Erythroblast (primary cell): Measurements from ENCODE around the gene HIC2.
"Not testable (repeated sequence)": the region's sequence is repeated elsewhere in the genome, so short reads cannot be mapped to it uniquely, and the experiment has no call there.

Experiments
- DNase-seq, 2 experiments: peaks; one replicate each; lab custom pipeline; 2025; lab: John Stamatoyannopoulos, UW

Gene HIC2, protein sequence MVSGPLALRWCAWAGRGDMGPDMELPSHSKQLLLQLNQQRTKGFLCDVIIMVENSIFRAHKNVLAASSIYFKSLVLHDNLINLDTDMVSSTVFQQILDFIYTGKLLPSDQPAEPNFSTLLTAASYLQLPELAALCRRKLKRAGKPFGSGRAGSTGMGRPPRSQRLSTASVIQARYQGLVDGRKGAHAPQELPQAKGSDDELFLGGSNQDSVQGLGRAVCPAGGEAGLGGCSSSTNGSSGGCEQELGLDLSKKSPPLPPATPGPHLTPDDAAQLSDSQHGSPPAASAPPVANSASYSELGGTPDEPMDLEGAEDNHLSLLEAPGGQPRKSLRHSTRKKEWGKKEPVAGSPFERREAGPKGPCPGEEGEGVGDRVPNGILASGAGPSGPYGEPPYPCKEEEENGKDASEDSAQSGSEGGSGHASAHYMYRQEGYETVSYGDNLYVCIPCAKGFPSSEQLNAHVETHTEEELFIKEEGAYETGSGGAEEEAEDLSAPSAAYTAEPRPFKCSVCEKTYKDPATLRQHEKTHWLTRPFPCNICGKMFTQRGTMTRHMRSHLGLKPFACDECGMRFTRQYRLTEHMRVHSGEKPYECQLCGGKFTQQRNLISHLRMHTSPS

DNA sequence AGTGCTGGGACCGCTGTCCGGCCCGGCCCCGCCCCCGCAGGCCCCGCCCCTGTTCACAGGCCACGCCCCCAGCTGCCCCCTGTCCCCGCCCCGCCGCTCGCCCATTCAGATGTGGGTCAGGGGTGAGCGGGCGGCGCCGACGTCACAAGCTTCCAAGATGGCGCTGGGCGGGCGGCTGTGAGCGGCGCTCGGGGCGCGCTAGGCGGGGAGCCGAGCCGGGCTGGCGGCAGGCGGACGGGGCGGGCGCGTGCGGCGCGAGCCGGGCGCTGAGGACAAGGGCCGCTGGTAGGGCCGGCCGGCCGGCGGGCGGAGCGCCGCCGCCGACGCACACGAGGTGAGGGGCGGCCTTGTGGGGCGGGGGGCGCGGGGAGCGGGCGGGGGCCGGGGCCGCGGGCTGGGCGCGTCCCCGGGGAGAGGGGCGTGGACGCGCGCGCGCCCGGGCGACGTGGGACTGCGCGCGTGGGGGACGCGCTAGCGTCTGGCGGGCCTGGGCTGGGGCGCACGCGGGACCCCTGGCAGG, at the start of gene HIC2:
Gene HIC2 (plus strand): TSS at position 145 of the 520 bp plus-strand sequence. CDS start 25,461 bp downstream, outside the sequence.
- DNase-seq: not testable (repeated sequence)

DNA sequence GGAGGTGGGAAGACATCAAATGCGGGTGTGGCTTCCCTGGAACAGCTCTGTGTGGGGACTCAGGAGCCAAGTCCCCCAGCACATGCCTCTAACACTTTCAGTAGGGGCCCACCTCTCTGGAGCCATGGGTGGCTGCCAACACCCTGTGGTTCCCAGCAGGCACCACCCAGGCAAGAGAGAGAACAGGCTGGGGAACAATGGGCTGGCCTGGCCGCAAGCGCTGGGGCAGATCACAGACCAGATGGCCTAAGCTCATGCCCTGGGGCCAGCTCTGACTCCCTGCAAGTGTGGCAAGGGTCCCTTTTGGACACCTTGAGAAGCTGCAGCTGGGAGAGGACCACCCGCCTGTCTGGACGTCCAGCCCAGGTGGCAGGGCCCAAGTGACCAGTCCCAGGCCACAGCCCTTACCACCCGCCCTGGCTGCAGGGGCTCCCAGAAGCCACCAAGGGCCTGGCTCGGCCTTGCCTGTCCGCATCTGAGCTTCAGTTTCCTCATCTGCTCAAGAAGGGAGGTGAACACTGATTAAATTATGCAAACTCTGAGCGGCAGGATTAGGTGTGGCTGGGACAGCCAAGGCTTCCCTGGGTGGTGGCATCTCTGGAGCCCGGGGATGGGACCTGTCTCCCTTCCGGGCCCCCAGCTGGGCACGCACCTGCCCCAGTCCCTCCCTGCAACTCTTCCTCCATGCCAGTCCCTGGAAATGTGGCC, 48.4 kb upstream of the HIC2 start:
- not testable (repeated sequence) for DNase-seq

DNA sequence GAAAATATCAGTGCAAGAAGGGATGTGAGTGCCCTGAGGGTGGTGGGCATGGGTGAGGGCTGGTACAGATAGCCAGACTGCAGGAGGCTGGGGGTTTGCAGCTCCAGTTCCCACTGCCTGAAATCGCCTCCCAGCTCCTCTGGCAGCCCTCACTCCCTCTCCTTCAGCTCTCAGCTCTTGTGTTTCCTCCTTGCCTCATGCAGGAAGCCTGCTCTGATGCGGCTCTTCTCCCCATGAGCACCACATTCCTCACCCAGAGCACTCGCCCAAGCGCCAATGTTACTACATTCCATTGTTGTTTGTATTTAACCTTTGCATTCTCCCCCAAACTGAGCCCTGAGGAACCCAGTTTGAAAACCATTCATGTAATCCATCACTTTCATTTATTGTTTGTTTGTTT, 41.3 kb upstream of the HIC2 start:
- not testable (repeated sequence) for DNase-seq

DNA sequence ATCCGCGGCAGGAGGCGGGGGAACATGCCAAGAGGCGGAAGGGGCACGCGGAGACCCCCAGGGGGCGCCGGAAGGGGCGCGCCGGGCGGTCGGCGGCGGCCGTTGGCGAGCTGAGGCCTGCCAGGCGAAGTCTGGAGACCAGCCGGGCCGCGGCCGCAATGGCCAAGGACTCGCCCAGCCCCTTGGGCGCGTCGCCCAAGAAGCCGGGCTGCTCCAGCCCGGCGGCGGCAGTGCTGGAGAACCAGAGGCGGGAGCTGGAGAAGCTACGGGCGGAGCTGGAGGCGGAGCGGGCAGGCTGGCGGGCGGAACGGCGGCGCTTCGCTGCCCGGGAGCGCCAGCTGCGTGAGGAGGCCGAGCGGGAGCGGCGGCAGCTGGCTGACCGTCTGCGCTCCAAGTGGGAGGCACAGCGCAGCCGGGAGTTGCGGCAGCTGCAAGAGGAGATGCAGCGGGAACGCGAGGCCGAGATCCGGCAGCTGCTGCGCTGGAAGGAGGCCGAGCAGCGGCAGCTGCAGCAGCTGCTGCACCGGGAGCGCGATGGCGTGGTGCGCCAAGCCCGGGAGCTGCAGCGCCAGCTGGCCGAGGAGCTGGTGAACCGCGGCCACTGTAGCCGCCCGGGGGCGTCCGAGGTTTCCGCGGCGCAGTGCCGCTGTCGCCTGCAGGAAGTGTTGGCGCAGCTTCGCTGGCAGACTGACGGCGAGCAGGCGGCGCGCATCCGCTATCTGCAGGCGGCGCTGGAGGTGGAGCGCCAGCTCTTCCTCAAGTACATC, 33.3 kb upstream of the HIC2 start, which contains the start of gene RIMBP3B:
Gene RIMBP3B (plus strand): TSS at position 51 of the 767 bp plus-strand sequence. CDS start 108 bp downstream, at position 159.
- not testable (repeated sequence) for DNase-seq

DNA sequence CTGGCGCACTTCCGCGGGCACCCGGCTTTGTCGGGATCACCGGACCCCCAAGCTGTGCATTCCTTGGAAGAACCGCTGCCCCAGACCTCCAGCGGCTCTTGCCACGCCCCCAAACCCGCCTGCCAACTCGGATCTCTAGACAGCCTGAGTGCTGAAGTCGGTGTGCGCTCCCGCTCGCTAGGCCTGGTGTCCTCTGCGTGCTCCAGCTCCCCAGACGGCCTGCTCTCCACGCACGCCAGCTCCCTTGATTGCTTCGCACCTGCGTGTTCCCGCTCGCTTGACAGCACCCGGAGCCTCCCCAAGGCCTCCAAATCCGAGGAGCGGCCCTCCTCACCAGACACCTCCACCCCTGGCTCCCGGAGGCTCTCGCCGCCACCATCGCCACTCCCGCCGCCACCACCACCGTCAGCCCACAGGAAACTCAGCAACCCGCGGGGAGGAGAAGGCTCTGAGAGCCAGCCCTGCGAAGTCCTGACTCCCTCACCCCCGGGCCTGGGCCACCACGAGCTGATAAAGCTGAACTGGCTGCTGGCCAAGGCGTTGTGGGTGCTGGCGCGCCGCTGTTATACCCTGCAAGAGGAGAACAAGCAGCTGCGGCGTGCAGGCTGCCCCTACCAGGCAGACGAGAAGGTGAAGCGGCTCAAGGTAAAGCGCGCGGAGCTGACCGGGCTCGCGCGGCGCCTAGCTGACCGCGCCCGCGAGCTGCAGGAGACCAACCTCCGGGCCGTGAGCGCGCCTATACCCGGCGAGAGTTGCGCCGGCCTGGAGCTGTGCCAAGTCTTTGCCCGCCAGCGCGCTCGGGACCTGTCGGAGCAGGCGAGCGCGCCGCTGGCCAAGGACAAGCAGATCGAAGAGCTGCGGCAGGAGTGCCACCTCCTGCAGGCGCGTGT, 32.5 kb upstream of the HIC2 start:
- DNase-seq: not testable (repeated sequence)

DNA sequence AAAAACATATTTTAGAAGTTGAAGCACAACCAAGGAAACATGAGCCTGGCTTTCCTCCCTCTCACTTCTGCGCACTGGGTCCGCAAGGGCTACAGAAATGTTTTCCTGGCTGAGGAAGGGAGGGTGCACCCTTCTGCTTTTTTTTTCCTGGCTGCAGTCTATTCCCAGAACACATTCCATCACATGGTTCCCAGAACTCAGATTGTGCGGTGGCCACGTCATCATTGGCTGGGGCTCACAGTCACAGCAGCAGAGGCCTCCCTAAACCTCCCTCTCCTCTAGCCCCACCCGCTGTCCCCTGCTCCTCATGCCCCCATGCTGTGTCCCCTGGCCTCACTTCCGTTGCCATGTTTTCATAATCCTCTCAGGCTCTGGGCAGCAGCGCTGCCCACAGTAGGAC, 27.7 kb upstream of the HIC2 start:
- DNase-seq: not testable (repeated sequence)

DNA sequence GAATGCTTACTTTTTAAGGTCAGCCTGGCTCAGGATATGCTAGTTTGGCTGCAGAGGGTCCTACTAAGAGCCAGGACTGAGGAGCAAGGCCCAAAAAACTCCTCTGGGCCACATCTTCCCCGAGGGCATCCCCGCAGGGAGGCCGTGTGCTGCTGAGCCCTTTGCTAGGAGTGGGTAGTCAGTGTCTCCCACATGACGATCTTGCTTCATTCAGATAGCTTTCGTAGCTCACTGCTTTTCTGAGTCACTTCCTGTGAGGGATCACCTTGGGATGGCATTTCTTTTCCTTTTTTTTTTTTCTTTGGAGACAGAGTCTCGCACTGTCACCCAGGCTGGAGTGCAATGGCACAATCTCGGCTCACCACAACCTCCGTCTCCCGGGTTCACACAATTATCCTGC, 27.2 kb upstream of the HIC2 start:
- not testable (repeated sequence) for DNase-seq

DNA sequence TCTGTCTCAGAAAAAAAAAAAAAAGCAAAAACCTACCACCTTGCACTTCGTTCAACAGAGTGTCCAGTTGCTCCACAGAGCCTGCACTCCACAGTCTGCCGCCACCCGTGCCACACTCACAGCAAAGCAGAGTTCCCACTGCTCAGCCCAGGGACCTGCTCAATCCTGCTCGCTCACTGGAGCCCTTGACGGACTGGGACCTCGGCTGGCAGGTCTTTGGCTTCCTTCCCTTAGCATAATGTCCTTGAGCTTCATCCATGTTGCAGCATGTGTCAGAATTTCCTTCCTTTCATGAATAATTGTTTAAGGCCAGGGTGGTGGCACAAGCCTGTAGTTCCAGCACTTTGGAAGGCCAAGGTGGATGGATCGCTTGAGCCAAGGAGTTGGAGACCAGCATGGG, 22.6 kb upstream of the HIC2 start:
- DNase-seq: not testable (repeated sequence)

DNA sequence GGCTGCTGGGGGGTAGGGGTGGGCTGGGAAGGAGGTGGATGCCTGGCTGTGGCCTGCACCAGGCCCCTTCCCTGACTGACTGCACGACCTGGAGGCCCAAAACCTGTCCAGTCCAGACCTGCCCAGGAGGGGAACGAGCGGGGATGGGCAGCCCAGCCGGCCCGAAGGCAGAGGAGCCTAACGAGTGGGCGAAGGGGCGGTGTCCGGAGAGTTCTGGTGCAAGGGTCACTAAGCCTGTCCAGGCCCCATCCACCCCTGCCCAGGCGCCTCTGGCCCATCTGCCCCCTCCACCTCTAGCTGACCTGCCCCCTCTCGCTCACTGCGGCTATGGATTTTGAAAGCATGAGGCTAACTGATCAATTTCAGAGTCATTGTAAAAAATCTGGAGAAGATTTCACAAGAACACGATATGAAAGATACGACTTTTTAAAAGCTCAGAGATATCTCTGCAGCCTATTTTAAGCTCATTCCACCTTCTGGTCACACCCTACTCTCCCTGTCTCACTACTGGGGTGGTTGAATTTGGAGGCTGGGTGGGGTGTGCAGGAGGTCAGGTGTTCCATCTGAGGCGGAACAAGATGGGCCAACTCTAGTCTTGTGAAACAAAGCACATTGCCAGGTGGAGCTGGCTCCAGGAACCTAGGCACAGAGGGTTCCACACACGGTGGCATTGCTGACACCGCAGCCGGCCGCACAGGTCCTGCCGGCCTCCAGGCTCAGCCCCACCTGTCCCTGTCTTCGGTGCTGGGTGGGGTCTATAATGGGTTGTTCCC, 15.8 kb upstream of the HIC2 start:
- DNase-seq: not testable (repeated sequence)

DNA sequence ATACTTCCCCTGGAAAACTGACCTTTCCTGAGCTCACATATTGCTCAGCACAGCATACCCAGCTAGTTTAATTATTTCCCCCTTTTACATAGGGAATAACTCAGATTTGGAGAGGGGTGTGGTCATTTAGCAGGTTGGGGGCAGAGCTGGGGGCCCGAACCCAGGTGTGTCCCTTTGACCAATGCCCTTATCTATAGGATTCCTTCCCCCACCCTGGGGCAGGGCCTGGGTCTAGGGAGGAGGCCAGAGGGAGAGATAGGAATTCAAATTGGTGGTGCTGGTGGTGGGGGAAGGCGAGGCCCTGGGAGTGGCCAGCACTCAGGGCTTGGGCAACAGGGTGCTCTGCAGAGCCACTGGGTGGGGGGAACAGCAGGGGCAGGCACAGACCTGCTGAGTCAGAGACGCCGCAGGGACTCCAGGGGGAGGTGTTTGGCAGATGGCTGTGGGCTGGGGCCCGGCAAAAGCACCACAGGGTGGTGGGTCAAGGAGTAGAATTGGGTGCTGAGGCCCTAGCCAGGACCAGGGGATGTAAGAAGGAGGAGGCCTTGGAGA, 14.3 kb upstream of the HIC2 start:
- not testable (repeated sequence) for DNase-seq

DNA sequence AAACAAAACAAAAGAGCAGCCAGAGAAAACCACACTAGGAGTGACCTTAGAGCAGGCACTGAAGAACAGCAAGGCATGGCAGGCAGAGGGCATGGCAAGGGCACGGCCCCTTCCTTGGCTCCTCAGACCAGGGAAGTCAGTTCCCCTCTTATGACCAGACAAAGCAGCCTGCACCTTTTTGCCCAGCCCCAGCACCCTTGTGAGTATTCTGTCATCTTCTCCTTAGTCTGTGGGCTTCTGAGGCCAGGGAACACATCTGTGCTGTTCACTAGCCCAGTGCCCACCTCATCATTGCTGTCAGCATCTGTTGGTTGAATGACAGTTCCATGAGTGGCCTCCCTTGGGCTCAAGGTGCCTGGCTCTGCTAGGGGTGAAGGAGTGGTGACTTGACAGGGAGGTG, 10.0 kb upstream of the HIC2 start:
- DNase-seq: not testable (repeated sequence)

DNA sequence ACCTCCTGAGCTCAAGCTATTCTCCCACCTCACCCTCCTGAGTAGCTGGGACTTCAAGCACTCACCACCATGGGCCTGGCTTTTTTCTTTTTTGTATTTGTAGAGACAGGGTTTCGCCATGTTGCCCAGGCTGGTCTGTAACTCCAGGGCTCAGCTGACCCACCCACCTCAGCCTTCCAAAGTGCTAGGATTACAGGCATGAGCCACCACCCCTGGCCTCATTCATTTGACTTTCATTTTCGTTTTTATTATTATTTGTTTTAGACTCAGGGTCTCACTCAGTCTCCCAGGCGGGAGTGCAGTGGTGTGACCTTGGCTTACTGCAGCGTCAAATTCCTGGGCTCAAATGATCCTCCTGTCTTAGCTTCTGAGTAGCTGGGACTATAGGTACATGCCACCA, 9.4 kb upstream of the HIC2 start:
- DNase-seq: not testable (repeated sequence)

DNA sequence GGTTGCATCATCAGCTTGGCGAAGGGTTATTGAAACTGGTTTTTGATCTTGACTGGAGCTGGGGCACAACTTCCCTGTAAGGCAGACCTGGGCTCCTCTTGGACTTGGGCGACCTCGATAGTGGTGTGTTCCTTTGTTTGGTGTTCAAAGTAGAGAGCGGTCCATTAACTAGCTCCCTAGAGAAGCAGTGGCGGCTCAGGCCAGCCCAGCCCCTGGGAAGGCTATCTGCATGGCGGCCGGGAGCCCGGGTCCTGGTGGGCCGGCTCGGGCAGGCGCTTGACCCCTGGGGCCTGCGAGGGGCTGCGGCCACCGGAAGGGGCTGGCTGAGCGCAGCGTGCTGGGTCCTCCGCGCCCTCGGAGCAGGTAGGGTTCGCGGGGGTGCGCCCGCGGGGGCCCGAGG, 796 bp upstream of the HIC2 start:
- not testable (repeated sequence) for DNase-seq

DNA sequence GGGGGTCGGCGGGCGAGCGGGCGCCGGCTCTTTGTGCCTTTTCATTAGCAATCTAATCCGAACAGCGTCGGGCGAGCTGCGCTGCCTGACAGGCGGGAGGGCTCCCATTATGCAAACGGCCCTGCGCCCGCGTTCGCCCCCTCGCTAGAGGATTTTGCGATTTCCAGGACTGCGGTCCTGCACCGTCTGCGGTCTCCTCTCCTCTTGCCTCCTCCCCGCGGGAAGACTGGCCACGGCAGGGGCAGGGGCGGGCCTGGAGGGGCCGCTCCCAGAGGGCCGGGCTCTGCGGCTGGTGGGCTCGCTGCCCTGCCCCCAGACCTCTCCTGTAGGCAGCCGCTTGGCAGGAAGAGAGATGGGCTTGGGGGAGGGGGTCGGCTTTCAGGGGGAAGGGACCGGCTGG, 682 bp downstream of the HIC2 start:
- DNase-seq: not testable (repeated sequence)

DNA sequence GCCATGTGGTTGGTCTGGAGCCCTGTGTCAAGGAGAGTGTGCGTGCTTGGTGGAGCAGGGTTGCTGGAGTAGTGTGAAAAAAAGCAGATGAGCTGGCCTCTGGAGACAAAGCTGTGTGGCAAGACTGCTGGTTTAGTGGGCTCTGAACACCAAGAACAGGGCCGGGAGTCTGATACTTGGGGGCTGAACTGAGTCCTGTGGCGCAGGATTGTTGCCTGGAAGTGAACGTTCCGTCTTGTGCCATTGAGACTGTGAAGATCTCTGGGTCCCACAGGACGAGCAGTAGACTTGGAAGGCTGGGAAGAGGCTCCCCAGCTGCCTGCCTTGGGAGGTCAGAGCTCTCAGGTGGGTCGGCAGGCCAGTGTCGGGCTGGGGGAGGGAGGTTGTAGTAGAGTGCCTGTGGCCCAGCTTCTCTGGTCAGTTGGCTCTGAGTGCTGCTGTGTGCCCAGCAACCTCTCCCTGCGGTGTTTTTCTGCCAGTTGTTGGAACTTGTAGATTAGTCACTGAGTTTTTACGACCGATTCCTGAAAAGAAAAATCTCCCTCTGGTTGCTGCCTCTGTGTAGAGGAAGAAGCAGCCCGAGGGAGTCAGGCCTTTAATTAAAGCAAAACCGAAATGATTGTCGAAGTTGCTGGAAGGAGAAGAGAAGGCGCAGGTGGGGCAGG, 1.9 kb downstream of the HIC2 start:
- DNase-seq: not testable (repeated sequence)

DNA sequence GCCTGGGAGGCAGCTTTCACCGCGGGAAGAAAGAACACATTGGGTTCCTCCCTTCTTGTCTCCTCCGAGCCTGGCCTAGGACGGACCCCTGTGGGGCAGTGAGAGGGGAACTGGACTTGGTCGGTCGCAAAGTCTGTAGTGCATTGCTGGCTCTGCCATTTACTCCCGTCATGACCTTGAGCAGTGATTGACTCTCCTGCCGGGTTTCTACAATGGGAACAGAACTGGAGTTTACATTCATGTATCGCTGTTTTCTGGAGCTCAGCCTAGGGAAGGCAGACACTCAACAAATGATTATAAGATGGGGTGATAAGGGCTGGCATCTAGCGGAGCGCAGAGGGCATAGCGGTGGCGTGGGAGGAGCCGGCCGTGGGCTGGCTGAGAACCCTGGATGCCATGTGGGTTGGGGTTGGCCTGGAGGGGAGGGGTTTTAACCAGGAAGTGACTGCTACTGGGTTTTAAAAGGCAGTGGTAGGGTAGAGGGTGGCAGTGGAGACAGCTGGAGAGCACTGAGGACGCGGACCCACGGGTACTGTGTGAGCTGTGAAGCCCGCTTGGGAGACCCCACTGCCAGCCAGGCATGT, 3.1 kb downstream of the HIC2 start:
- DNase-seq: not testable (repeated sequence)

DNA sequence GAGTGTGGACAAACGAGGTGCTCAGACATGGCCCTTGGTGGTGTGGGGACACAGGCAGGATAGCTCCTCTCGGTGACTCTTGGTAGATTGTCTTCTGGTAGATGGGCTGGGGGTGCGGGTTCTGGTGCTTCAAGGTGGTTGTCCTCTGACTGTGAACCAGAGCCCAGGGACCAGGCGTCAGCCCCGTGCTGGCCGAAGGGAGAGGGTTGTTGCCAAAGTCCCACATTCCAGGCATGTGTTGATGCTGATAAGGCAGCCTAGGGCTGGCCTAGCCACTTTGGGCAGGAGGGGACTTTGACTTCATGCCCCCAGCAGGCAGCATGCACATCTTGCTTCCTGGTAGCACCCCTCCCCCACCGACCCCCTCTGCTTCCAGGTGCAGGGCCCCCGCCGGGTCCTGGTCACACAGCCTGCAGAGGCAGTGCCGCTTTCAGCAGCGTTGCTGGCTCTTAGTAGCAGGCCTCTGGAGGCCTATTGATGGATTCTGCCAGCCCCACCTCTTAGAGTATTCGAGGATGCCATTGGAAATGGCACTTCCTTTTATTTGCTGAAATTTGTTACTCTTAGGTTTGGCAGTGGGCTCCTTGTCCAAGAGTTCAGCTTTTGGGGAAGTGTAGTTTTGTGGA, 7.0 kb downstream of the HIC2 start:
- not testable (repeated sequence) for DNase-seq
